ENCODE data around the gene CCDC12.

Gene CCDC12

GRCh38 chr3:46976326-46977190 is at the start of gene CCDC12:
TSS of gene CCDC12 (minus strand) at chr3:46976745. CDS start at chr3:46976732, 13 bp downstream.
- TF ChIP-seq CTCF (IDR thresholded peaks at IDR 0.05) = no peak
- peak; percentile 99 for DNase-seq (ENCODE audit: low spot score)

GRCh38 chr3:47024932-47025331 is 48.4 kb upstream of the CCDC12 start:
- no peak for TF ChIP-seq CTCF (IDR thresholded peaks at IDR 0.05)
- Histone ChIP-seq H3K27ac (no peak overlapping the region), H3K4me3 (no peak overlapping the region)
- no peak for DNase-seq (ENCODE audit: low spot score)

More at GRCh38 chr3:46976326-46977190, at the start of gene CCDC12:
- peak within 1 kb of the TSS; percentile 85 for H3K4me3 ChIP-seq
- peak within 1 kb of the TSS; percentile 90 to 93 for H3K27ac ChIP-seq

GRCh38 chr3:47022641-47023071 is 46.1 kb upstream of the CCDC12 start:
- no peak for TF ChIP-seq CTCF (IDR thresholded peaks at IDR 0.05)
- no peak overlapping the region for H3K4me3 ChIP-seq
- no peak overlapping the region for H3K27ac ChIP-seq
- DNase-seq (ENCODE audit: low spot score) = no peak

GRCh38 chr3:47020311-47020710 is 43.8 kb upstream of the CCDC12 start:
- no peak for DNase-seq (ENCODE audit: low spot score)
- no peak for TF ChIP-seq CTCF (IDR thresholded peaks at IDR 0.05)
- H3K4me3 ChIP-seq = no peak overlapping the region
- no peak overlapping the region for H3K27ac ChIP-seq

- H3K4me3 ChIP-seq = no peak overlapping the region
- no peak for DNase-seq (ENCODE audit: low spot score)
- no peak overlapping the region for H3K27ac ChIP-seq
- TF ChIP-seq CTCF (IDR thresholded peaks at IDR 0.05) = no peak
These were observed 42.7 kb upstream of the CCDC12 start for GRCh38 chr3:47019201-47019600.

GRCh38 chr3:47018269-47018611 is 41.7 kb upstream of the CCDC12 start:
- H3K4me3 ChIP-seq = no peak overlapping the region
- no peak overlapping the region for H3K27ac ChIP-seq
- DNase-seq (ENCODE audit: low spot score) = no peak
- TF ChIP-seq CTCF (IDR thresholded peaks at IDR 0.05) = no peak

Data from coronary artery (tissue), 2 donors.